HepG2 (cell line): ENCODE results near the gene DAB1. TPM values are rescaled to one million over a fixed set of nuclear protein-coding genes. Genes with fewer than 3 reads are reported as not detected.

Source experiments
- ATAC-seq: fragments of 200-7000 bp; cut with Tn5 transposase; 3 replicates; pipeline ENCODE4 v1.9.1; 2020; ENCODE audit warnings: mild to moderate bottlenecking, moderate library complexity
- BruUV-seq: library from RNA; stranded (reverse); fragments of 400-500 nt; replicated peaks from 2 replicates; lab custom pipeline; 2021; lab: Mats Ljungman, UMichigan
- CTCF ChIA-PET: fragments of 300-600 bp; formaldehyde crosslinking; extraction: SDS; loops from one replicate; lab custom pipeline; 2021; ENCODE audit warnings: low total read pairs, inconsistent platforms, low intra/inter-chr PET ratio; lab: Yijun Ruan, JAX
- POLR2A ChIA-PET: fragments of 350-600 bp; sonication (Branson Sonifier 250); formaldehyde crosslinking; loops from one replicate; lab custom pipeline; 2020; ENCODE audit warnings: antibody characterized with exemption, inconsistent platforms; lab: Yijun Ruan, JAX
- DNase-seq: peaks from one replicate; pipeline ENCODE4 v3.0.0-alpha.2; 2015; ENCODE audit warnings: low spot score
- FAIRE-seq: peaks from 3 replicates; lab custom pipeline; 2011; peaks lifted over from hg19 to GRCh38; lab: Jason Lieb, UNC
- H2AFZ ChIP-seq: one replicate; pipeline ENCODE4 v1.6.1; 2011; ENCODE audit warnings: low read length, inconsistent platforms
- H3K27ac ChIP-seq: fragments of 300-600 bp; 3 replicates; pipeline ENCODE4 v1.8.0; 2011; ENCODE audit warnings: mixed run types, mild to moderate bottlenecking, mixed read lengths, low read length, inconsistent platforms; ENCODE audit not compliant: insufficient read depth; ENCODE audit errors: extremely low read length
- H3K27me3 ChIP-seq, 2 experiments: fragments of 200-600 bp in 1 of 2; 2 replicates in 1 of 2; 3 replicates in 1 of 2; pipeline versions ENCODE4 v1.6.0 to v1.8.0; 2011; ENCODE audit warnings: low read length in 2 of 2, mild to moderate bottlenecking in 2 of 2, moderate library complexity in 2 of 2, inconsistent platforms in 1 of 2; ENCODE audit not compliant: insufficient read depth in 2 of 2, control insufficient read depth in 1 of 2
- H3K36me3 ChIP-seq, 2 experiments: fragments of 200-600 bp in 1 of 2; replicated peaks in 1 of 2; 2 replicates in 1 of 2; 3 replicates in 1 of 2; pipeline versions ENCODE4 v1.5.1 to v1.8.0; 2011; ENCODE audit warnings: low read length in 2 of 2, inconsistent platforms in 1 of 2; ENCODE audit not compliant: insufficient read depth in 2 of 2, control insufficient read depth in 1 of 2
- H3K4me1 ChIP-seq: 2 replicates; pipeline ENCODE4 v1.5.1; 2012; ENCODE audit warnings: low read length, inconsistent platforms; ENCODE audit not compliant: insufficient read depth
- H3K4me2 ChIP-seq: 2 replicates; pipeline ENCODE4 v1.6.0; 2011; ENCODE audit warnings: low read depth, low read length, inconsistent platforms
- H3K4me3 ChIP-seq, 3 experiments: fragments of 200-600 bp in 1 of 3; sonication (generic), shearing (Covaris generic) in 1 of 3; replicated peaks in 1 of 3; 2 replicates each; pipeline ENCODE4 v1.5.1; 2011 to 2016; ENCODE audit warnings: low read length in 3 of 3, inconsistent platforms in 2 of 3, low read depth in 2 of 3, mild to moderate bottlenecking in 2 of 3, control low read depth in 1 of 3, mixed read lengths in 1 of 3; ENCODE audit not compliant: insufficient read depth in 1 of 3
- H3K79me2 ChIP-seq: one replicate; pipeline ENCODE4 v1.6.1; 2011; ENCODE audit warnings: low read length, inconsistent platforms; ENCODE audit not compliant: insufficient read depth
- H3K9ac ChIP-seq: 2 replicates; pipeline ENCODE4 v1.6.0; 2011; ENCODE audit warnings: mild to moderate bottlenecking, low read depth, low read length, inconsistent platforms; ENCODE audit not compliant: insufficient read depth
- H3K9me3 ChIP-seq: 2 replicates; pipeline ENCODE4 v1.5.1; 2012; ENCODE audit warnings: mild to moderate bottlenecking, low read length
- H4K20me1 ChIP-seq: 2 replicates; pipeline ENCODE4 v1.6.0; 2011; ENCODE audit warnings: inconsistent platforms, mild to moderate bottlenecking, low read length, moderate library complexity; ENCODE audit not compliant: insufficient read depth
- EEA1 ChIP-seq: sonication (generic); formaldehyde crosslinking; IDR thresholded peaks from 2 replicates; pipeline ENCODE4 v1.5.1; 2020; ENCODE audit warnings: mild to moderate bottlenecking, missing genetic modification reagents, borderline replicate concordance
- HMG20B ChIP-seq: conservative IDR thresholded peaks from 2 replicates; pipeline ENCODE4 v1.6.1; 2016; ENCODE audit warnings: missing genetic modification reagents, missing compliant biosample characterization
- HNRNPL ChIP-seq: fragments of 200-400 bp; formaldehyde crosslinking; IDR thresholded peaks from 2 replicates; pipeline ENCODE4 v1.6.1; 2017; ENCODE audit warnings: mild to moderate bottlenecking, low read depth, low read length
- HNRNPUL1 ChIP-seq: fragments of 200-400 bp; formaldehyde crosslinking; IDR thresholded peaks from 2 replicates; pipeline ENCODE4 v1.6.1; 2017; ENCODE audit warnings: low read depth, mild to moderate bottlenecking, low read length, moderate library complexity
- JUND ChIP-seq: sonication (generic); formaldehyde crosslinking; IDR thresholded peaks from 2 replicates; pipeline ENCODE4 v1.8.0; 2022; ENCODE audit warnings: mild to moderate bottlenecking, missing genetic modification reagents
- NCOR1 ChIP-seq: fragments of 200-600 bp; sonication (generic); IDR thresholded peaks from 2 replicates; pipeline ENCODE4 v1.7.0; 2017; ENCODE audit warnings: antibody characterized with exemption, low read length, borderline replicate concordance
- NFKB2 ChIP-seq: sonication (generic); formaldehyde crosslinking; IDR thresholded peaks from 2 replicates; pipeline ENCODE4 v1.4.0; 2020; ENCODE audit warnings: missing genetic modification reagents, borderline replicate concordance
- SMAD1 ChIP-seq: sonication (generic); formaldehyde crosslinking; IDR thresholded peaks from 2 replicates; pipeline ENCODE4 v1.4.0; 2020; ENCODE audit warnings: missing genetic modification reagents, low read depth, mild to moderate bottlenecking, borderline replicate concordance
- SRSF4 ChIP-seq: fragments of 200-400 bp; formaldehyde crosslinking; IDR thresholded peaks from one replicate; pipeline ENCODE4 v1.6.1; 2018; ENCODE audit warnings: mild to moderate bottlenecking, low read depth, low read length, moderate library complexity; ENCODE audit not compliant: poor library complexity, severe bottlenecking
- SRSF9 ChIP-seq: fragments of 200-400 bp; formaldehyde crosslinking; IDR thresholded peaks from 2 replicates; pipeline ENCODE4 v1.6.1; 2018; ENCODE audit warnings: borderline replicate concordance, mild to moderate bottlenecking, low read depth, low read length; ENCODE audit not compliant: insufficient read depth, poor library complexity, severe bottlenecking
- TAF15 ChIP-seq: fragments of 200-400 bp; formaldehyde crosslinking; IDR thresholded peaks from one replicate; pipeline ENCODE4 v1.6.1; 2018; ENCODE audit warnings: mild to moderate bottlenecking, low read depth, low read length; ENCODE audit not compliant: poor library complexity, severe bottlenecking
- THAP9 ChIP-seq: sonication (generic); formaldehyde crosslinking; IDR thresholded peaks from 2 replicates; pipeline ENCODE4; 2020; ENCODE audit warnings: missing genetic modification reagents, mild to moderate bottlenecking, borderline replicate concordance
- ZNF235 ChIP-seq: sonication (generic); formaldehyde crosslinking; IDR thresholded peaks from 2 replicates; pipeline ENCODE4 v1.8.1; 2023; ENCODE audit warnings: mild to moderate bottlenecking, missing genetic modification reagents, borderline replicate concordance
- ZNF549 ChIP-seq: sonication (generic); formaldehyde crosslinking; IDR thresholded peaks from 2 replicates; pipeline ENCODE4 v1.5.0; 2020; ENCODE audit warnings: missing genetic modification reagents
- ZNF563 ChIP-seq: sonication (generic); formaldehyde crosslinking; IDR thresholded peaks from 2 replicates; pipeline ENCODE4 v1.8.0; 2022; ENCODE audit warnings: mild to moderate bottlenecking, moderate library complexity, missing genetic modification reagents
- ZNF570 ChIP-seq: sonication (generic); formaldehyde crosslinking; IDR thresholded peaks from 2 replicates; pipeline ENCODE4 v1.4.0; 2020; ENCODE audit warnings: mild to moderate bottlenecking, missing genetic modification reagents, borderline replicate concordance
- WGBS: methylation state at CpG from one replicate; pipeline ENCODE4 v1.1.6; 2017; ENCODE audit warnings: low lambda C conversion rate; 5-methylcytosine and 5-hydroxymethylcytosine counted together
- in situ Hi-C: cut with HindIII; loops from 2 replicates; pipeline ENCODE4 v1.10.0; 2017; ENCODE audit warnings: low pct_unique_long_range_greater_than_20kb; ENCODE audit not compliant: extremely low pct_ligation_motif_present
- intact Hi-C: fragments of 100-400 bp; cut with micrococcal nuclease; formaldehyde crosslinking; loops from one replicate; pipeline ENCODE4 v1.10.0; 2022; ENCODE audit not compliant: unreplicated experiment
- polyA plus RNA-seq, 8 experiments: library from polyadenylated mRNA; depleted of rRNA in 3 of 8; stranded (reverse) in 7 of 8; unstranded in 1 of 8; fragments of >200 nt; fragmentation: Illumina TruSeq in 4 of 8; extraction: Trizol in 4 of 8; gene quantifications; 2 replicates each; pipeline versions ENCODE4 v1.2.1 to v1.2.3, GENCODE V29; 2011 to 2016; ENCODE audit warnings: low read depth in 4 of 8, missing spikeins in 1 of 8, mixed read lengths in 1 of 8; ENCODE audit not compliant: insufficient read depth in 1 of 8
- total RNA-seq, 5 experiments: library from RNA; depleted of rRNA; stranded (reverse); fragments of >200 nt; fragmentation: Illumina TruSeq; extraction: Trizol; gene quantifications; 2 replicates each; pipeline ENCODE4 v1.2.3, GENCODE V29; 2016; ENCODE audit warnings: low read depth in 1 of 5

The DAB1 gene
- total and polyA plus RNA-seq, 2 of the 13 experiments (the other 11 are each of a cell fraction or from before 2014, with no cell fraction given), result 0.04 to 0.13 TPM

DNA sequence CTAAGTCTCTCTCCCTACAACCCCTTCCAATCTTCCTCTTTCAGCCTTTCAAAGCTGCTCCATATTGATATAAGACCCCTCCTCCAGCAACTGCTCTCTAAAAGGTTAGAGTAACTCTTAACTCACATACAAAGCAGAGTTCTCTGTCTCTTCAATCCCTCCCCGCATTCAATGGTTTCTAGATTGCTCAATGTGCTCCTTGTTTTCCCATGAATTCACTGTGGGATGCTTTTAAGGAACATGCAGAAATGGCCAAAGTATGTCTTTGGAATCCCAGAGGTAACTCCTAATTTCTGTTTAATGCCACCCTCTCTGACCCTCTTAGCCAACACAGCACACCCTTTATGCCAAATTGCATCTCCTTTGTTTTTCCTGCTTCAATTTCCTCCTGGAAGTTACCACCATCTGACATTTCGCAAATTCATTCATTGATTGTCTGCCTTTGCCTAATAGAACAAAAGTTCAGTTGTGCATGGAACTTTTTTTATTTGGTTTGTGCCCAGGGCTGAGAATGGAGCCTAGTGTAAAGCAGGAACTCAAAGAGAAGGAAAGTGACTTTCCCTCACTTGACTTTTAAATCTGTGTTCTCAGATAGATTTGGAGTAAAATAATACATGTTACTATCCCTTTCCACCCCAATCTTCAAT is 285.3 kb downstream of the DAB1 start (continued):
- TF ChIP-seq SMAD1 (CRISPR knock-in tag) (no peak), ZNF549 (CRISPR knock-in tag) (no peak), TAF15 (no peak), HNRNPL (no peak), SRSF9 (no peak), NCOR1 (no peak)

- Histone ChIP-seq H3K4me2 (no peak overlapping the region), H4K20me1 (no peaks in the 10 kb centered on the region), H3K9ac (no peak overlapping the region), H3K27ac (no peak overlapping the region), H2AFZ (no peak overlapping the region), H3K36me3 (no peaks in the 10 kb centered on the region), H3K4me1 (no peaks in the 10 kb centered on the region), H3K79me2 (no peaks in the 10 kb centered on the region), H3K9me3 (no peaks in the 10 kb centered on the region), H3K27me3 (no peaks in the 10 kb centered on the region), H3K4me3 (no peak overlapping the region)
- CTCF ChIA-PET, result no interaction called here
- no peak for ATAC-seq
- in situ Hi-C loops, result no loop called here
- FAIRE-seq, result no peak
- 24% methylated on average over 2 of the region's 2 CpGs for whole genome bisulfite sequencing
- POLR2A ChIA-PET, result no interaction called here
- intact Hi-C loops, result loop anchor here (2.0 kb wide), 1 partner anchor 71 kb away; no protein-coding TSS in a partner anchor
- no peak for DNase-seq
- BruUV-seq, result no TSS peak
- TF ChIP-seq ZNF235 (CRISPR knock-in tag) (no peak), ZNF563 (CRISPR knock-in tag) (no peak), EEA1 (CRISPR knock-in tag) (no peak), HNRNPUL1 (no peak), TAF15 (no peak), NFKB2 (no peak), JUND (CRISPR knock-in tag) (no peak), ZNF570 (CRISPR knock-in tag) (no peak), HMG20B (CRISPR knock-in tag) (no peak), SRSF4 (no peak), THAP9 (CRISPR knock-in tag) (no peak)
These were observed 285.9 kb downstream of the DAB1 start for GRCh38 chr1:57137980-57138379.
